ENCODE data around the gene DNMBP. TPM values are rescaled to one million over a fixed set of nuclear protein-coding genes. Genes with fewer than 3 reads are reported as not detected.
A peak's percentile ranks its signal among the peaks of the same experiment; 100 is the strongest.

The DNMBP gene
- total and polyA plus RNA-seq, 2 experiments from 2014 or later: 13.6 to 22.9 TPM

DNA sequence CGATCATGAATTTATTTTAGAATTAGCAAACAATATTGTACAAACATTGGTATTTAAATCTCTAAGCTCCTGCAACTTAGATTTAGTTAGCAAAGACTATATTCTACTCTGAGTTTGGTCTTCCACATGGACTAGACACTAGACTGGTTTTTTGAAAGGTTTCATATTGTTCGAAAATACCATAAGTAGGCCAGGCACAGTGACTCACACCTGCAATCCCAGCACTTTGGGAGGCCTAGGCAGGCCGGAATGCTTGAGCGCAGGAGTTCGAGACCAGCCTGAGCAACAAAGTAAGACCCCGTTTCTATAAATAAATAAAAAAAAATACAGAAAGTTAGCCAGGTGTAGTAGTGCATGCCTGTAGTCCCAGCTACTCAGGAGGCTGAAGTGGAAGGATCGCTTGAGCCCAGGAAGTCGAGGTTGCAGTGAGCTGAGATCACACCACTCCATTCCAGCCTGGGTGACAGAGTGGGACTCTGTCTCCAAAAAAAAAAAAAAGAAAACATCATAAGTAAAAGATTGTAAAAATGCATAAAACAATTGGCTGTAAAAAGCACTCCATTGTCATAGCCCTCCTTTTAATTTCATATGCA lies 154.2 kb downstream of the DNMBP start:
- Histone ChIP-seq H3K27me3 (no peaks in the 10 kb centered on the region), H3K27ac (no peak overlapping the region), H3K9me3 (ENCODE audit: low read depth) (no peaks in the 10 kb centered on the region), H3K4me3 (no peak overlapping the region), H3K36me3 (no peaks in the 10 kb centered on the region), H3K4me1 (ENCODE audit: low read depth) (no peaks in the 10 kb centered on the region)
- DNase-seq (ENCODE audit: low read depth in 1 of 2, low spot score in 1 of 2): no peak
- TF ChIP-seq, protein P1, sequence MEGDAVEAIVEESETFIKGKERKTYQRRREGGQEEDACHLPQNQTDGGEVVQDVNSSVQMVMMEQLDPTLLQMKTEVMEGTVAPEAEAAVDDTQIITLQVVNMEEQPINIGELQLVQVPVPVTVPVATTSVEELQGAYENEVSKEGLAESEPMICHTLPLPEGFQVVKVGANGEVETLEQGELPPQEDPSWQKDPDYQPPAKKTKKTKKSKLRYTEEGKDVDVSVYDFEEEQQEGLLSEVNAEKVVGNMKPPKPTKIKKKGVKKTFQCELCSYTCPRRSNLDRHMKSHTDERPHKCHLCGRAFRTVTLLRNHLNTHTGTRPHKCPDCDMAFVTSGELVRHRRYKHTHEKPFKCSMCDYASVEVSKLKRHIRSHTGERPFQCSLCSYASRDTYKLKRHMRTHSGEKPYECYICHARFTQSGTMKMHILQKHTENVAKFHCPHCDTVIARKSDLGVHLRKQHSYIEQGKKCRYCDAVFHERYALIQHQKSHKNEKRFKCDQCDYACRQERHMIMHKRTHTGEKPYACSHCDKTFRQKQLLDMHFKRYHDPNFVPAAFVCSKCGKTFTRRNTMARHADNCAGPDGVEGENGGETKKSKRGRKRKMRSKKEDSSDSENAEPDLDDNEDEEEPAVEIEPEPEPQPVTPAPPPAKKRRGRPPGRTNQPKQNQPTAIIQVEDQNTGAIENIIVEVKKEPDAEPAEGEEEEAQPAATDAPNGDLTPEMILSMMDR (IDR thresholded peaks at IDR 0.05; ENCODE audit: low read depth, low read length): no peak

DNA sequence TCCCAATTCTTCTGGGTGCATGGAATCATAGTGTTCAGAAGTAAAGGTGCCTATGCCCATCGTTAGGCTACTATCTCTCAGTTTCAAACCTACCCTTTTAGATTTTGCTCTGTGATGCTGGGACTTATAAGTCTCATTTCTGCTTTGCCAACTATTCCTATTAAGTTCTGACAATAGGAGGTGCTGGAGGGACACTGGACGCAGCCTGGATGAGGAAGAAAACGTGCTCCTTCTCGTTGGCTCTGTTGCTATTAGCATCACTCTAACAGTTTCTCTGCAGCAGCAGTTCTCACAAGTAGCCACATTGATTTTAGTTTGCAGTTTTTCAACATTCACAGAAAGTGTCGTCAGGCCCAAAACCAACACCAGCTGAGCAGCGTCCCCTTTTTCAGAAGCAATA lies 154.9 kb downstream of the DNMBP start:
- H3K9me3 ChIP-seq (ENCODE audit: low read depth): no peaks in the 10 kb centered on the region
- no peaks in the 10 kb centered on the region for H3K4me1 ChIP-seq (ENCODE audit: low read depth)
- no peak overlapping the region for H3K27ac ChIP-seq
- TF ChIP-seq, protein P1 (IDR thresholded peaks at IDR 0.05; ENCODE audit: low read depth, low read length): peak; percentile 70
- H3K4me3 ChIP-seq: no peak overlapping the region
- peak; percentile 71 to 88 for DNase-seq (ENCODE audit: low read depth in 1 of 2, low spot score in 1 of 2)
- no peaks in the 10 kb centered on the region for H3K36me3 ChIP-seq
- H3K27me3 ChIP-seq: no peaks in the 10 kb centered on the region

DNA sequence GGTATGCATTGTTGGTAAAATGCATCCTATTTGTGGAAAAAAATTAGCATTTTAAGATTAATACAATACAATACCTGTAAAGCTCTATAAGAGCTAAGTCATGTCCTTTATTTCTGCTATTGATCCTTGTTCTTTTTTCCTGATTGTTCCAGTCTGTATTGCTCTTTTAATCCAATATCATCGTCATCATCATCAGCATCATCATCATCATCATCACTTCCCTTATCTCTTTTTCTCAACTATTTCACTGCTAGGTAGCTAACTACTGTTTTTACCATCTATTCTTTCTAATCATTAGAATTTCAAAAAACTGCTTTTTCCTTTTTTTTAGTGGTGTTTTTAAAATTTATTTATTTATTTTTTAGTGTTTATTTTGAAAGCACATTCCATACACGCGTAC lies 156.1 kb downstream of the DNMBP start:
- no peak for DNase-seq (ENCODE audit: low read depth in 1 of 2, low spot score in 1 of 2)
- Histone ChIP-seq H3K27me3 (no peaks in the 10 kb centered on the region), H3K27ac (no peak overlapping the region), H3K4me1 (ENCODE audit: low read depth) (no peaks in the 10 kb centered on the region), H3K9me3 (ENCODE audit: low read depth) (no peaks in the 10 kb centered on the region), H3K36me3 (no peaks in the 10 kb centered on the region), H3K4me3 (no peak overlapping the region)
- TF ChIP-seq, protein P1 (IDR thresholded peaks at IDR 0.05; ENCODE audit: low read depth, low read length): no peak

DNA sequence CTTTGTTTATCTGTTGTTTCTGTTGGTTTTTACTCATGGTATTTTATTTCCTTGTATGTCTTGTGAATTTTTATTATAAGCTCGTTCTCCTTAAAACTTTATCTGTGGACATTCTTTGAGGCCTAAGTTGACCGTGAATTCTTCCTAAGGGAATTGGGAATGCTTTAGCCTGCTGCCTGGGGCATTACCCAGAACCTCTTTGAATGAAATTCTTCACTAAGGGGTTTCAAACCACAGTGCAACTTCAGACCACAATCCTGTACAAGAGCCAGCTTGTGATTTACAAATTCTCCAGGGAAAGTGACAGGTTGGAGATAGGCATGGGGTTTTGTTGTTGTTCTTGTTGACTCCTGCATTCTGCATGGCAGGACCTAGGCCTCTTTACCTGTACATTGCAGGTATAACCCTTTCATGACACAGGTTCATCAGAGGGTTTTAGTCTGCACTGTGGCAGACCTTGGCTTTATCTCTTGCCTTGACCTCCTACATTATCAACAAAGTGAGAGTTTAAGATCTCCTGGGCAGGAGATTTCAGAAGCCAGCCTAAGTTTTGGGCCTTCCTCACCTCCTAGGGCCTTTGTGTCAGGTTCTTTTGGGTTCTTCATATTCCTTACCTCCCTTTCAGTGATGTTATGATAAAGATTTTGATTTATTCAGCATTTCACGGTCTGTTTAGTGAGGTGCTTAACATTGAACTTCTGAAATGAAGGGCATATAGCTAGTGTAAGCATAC lies 157.1 kb downstream of the DNMBP start:
- TF ChIP-seq, protein P1 (IDR thresholded peaks at IDR 0.05; ENCODE audit: low read depth, low read length): no peak
- no peaks in the 10 kb centered on the region for H3K27me3 ChIP-seq
- H3K4me1 ChIP-seq (ENCODE audit: low read depth): no peaks in the 10 kb centered on the region
- H3K9me3 ChIP-seq (ENCODE audit: low read depth): no peaks in the 10 kb centered on the region
- no peak overlapping the region for H3K27ac ChIP-seq
- DNase-seq (ENCODE audit: low read depth in 1 of 2, low spot score in 1 of 2): peak in 1 of 2 donors; percentile 40
- no peaks in the 10 kb centered on the region for H3K36me3 ChIP-seq
- H3K4me3 ChIP-seq: no peak overlapping the region

DNA sequence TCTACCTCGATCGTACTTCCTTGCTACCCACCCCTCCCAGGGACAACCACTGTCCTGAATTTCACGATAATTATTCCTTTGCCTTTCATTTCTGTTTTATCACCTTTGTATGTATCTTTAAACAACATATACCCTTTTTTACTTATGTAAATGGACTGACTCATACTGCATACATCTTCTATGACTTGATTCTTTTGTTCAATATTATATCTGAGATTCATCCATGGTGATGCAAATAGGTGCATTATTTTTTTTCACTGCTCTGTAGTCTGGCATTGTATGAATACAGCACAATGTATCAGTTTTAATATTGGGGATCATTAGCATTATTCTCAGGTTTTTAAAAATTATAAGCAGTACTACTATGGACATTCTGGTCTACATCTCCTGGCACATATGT lies 157.9 kb downstream of the DNMBP start:
- Histone ChIP-seq H3K4me3 (no peak overlapping the region), H3K36me3 (no peaks in the 10 kb centered on the region), H3K27me3 (no peaks in the 10 kb centered on the region), H3K4me1 (ENCODE audit: low read depth) (no peaks in the 10 kb centered on the region), H3K27ac (no peak overlapping the region), H3K9me3 (ENCODE audit: low read depth) (no peaks in the 10 kb centered on the region)
- TF ChIP-seq, protein P1 (IDR thresholded peaks at IDR 0.05; ENCODE audit: low read depth, low read length): no peak
- DNase-seq (ENCODE audit: low read depth in 1 of 2, low spot score in 1 of 2): no peak

All from cardiac muscle cell (in vitro differentiated cells and primary cell).